Neuron (in vitro differentiated cells): ENCODE measurements around the gene PCDHGA9.
"Not testable (repeated sequence)": the region's sequence is repeated elsewhere in the genome, so short reads cannot be mapped to it uniquely, and the experiment has no call there.

Experiments
- H2AFZ ChIP-seq: one replicate; pipeline ENCODE4 v1.6.1; 2013; ENCODE audit warnings: low read depth, mild to moderate bottlenecking, inconsistent platforms, low read length, moderate library complexity
- H3K27me3 ChIP-seq: one replicate; pipeline ENCODE4 v1.6.1; 2013; ENCODE audit warnings: low read length; ENCODE audit not compliant: insufficient read depth
- H3K36me3 ChIP-seq: one replicate; pipeline ENCODE4 v1.6.1; 2013; ENCODE audit warnings: low read length; ENCODE audit not compliant: insufficient read depth
- H3K4me1 ChIP-seq: one replicate; pipeline ENCODE4 v1.6.1; 2013; ENCODE audit warnings: low read length; ENCODE audit not compliant: insufficient read depth
- H3K4me3 ChIP-seq: 2 replicates; pipeline ENCODE4 v1.5.1; 2013; ENCODE audit warnings: mild to moderate bottlenecking, low read length, moderate library complexity
- H3K9me3 ChIP-seq: one replicate; pipeline ENCODE4 v1.6.1; 2013; ENCODE audit warnings: low read length

PCDHGA9 gene

GRCh38 chr5:141371572-141372475 lies 30.8 kb upstream of the PCDHGA9 start:
- Histone ChIP-seq H3K4me1 (no peaks in the 10 kb centered on the region), H3K4me3 (no peak overlapping the region), H3K27me3 (no peaks in the 10 kb centered on the region), H2AFZ (no peak overlapping the region), H3K36me3 (no peaks in the 10 kb centered on the region), H3K9me3 (peaks cover 31% of the 10 kb centered on the region)

GRCh38 chr5:141373673-141374317 lies 28.8 kb upstream of the PCDHGA9 start, which contains the start of gene PCDHGA6:
TSS of gene PCDHGA6 (plus strand) at chr5:141373891. CDS start at chr5:141374084, 193 bp downstream.
- Histone ChIP-seq H3K9me3 (peaks cover 31% of the 10 kb centered on the region), H3K4me1 (no peaks in the 10 kb centered on the region), H3K27me3 (no peaks in the 10 kb centered on the region), H3K36me3 (no peaks in the 10 kb centered on the region), H3K4me3 (no peak within 1 kb of the TSS), H2AFZ (no peak within 1 kb of the TSS)

- Histone ChIP-seq H3K9me3 (peaks cover 31% of the 10 kb centered on the region), H3K4me3 (no peak overlapping the region), H2AFZ (no peak overlapping the region), H3K4me1 (no peaks in the 10 kb centered on the region), H3K27me3 (no peaks in the 10 kb centered on the region), H3K36me3 (no peaks in the 10 kb centered on the region)
Observed at GRCh38 chr5:141374627-141375026, 28.0 kb upstream of the PCDHGA9 start.

GRCh38 chr5:141375444-141376155 lies 27.0 kb upstream of the PCDHGA9 start:
- not testable (repeated sequence) for H3K4me3 ChIP-seq, H3K36me3 ChIP-seq, H3K4me1 ChIP-seq, H2AFZ ChIP-seq, H3K27me3 ChIP-seq
- peaks cover 31% of the 10 kb centered on the region for H3K9me3 ChIP-seq

- Histone ChIP-seq H2AFZ (no peak within 1 kb of the TSS), H3K4me3 (no peak within 1 kb of the TSS), H3K4me1 (no peaks in the 10 kb centered on the region), H3K27me3 (no peaks in the 10 kb centered on the region), H3K36me3 (no peaks in the 10 kb centered on the region), H3K9me3 (peaks cover 16% of the 10 kb centered on the region)
Observed at GRCh38 chr5:141382469-141383294, 19.9 kb upstream of the PCDHGA9 start, which contains the start of gene PCDHGA7. TSS of gene PCDHGA7 (plus strand) at chr5:141382742. CDS start at chr5:141382900, 158 bp downstream.

GRCh38 chr5:141383345-141383744 lies 19.2 kb upstream of the PCDHGA9 start:
- Histone ChIP-seq H2AFZ (no peak overlapping the region), H3K4me3 (no peak overlapping the region), H3K9me3 (peaks cover 17% of the 10 kb centered on the region), H3K4me1 (no peaks in the 10 kb centered on the region), H3K27me3 (no peaks in the 10 kb centered on the region), H3K36me3 (no peaks in the 10 kb centered on the region)

GRCh38 chr5:141384471-141385267 lies 17.9 kb upstream of the PCDHGA9 start:
- Histone ChIP-seq H3K36me3 (no peaks in the 10 kb centered on the region), H3K9me3 (peaks cover 28% of the 10 kb centered on the region), H2AFZ (no peak overlapping the region), H3K4me3 (no peak overlapping the region), H3K4me1 (no peaks in the 10 kb centered on the region), H3K27me3 (no peaks in the 10 kb centered on the region)

GRCh38 chr5:141387557-141388311 lies 14.8 kb upstream of the PCDHGA9 start, which contains the start of gene PCDHGB4:
TSS of gene PCDHGB4 (plus strand) at chr5:141387698. CDS start at chr5:141387885, 187 bp downstream.
- H3K4me1 ChIP-seq, H3K36me3 ChIP-seq, H3K27me3 ChIP-seq, H2AFZ ChIP-seq: not testable (repeated sequence)
- H3K4me3 ChIP-seq: peak within 1 kb of the TSS; percentile 48
- H3K9me3 ChIP-seq: peaks cover 37% of the 10 kb centered on the region

GRCh38 chr5:141388661-141389060 lies 13.9 kb upstream of the PCDHGA9 start:
- H2AFZ ChIP-seq: no peak overlapping the region
- peaks cover 9% of the 10 kb centered on the region for H3K36me3 ChIP-seq
- H3K27me3 ChIP-seq: no peaks in the 10 kb centered on the region
- peaks cover 39% of the 10 kb centered on the region for H3K9me3 ChIP-seq
- H3K4me1 ChIP-seq: no peaks in the 10 kb centered on the region
- no peak overlapping the region for H3K4me3 ChIP-seq

- Histone ChIP-seq H3K4me1 (no peaks in the 10 kb centered on the region), H3K36me3 (peaks cover 10% of the 10 kb centered on the region), H3K9me3 (peaks cover 43% of the 10 kb centered on the region), H3K4me3 (no peak overlapping the region), H3K27me3 (no peaks in the 10 kb centered on the region), H2AFZ (no peak overlapping the region)
Observed at GRCh38 chr5:141389153-141390042, 13.2 kb upstream of the PCDHGA9 start.
